Liver (tissue), 9 donors: ENCODE results near the gene UBE2L3. TPM values are rescaled to one million over a fixed set of nuclear protein-coding genes. Genes with fewer than 3 reads are reported as not detected.

Experiments
- DNase-seq: peaks from one replicate; pipeline ENCODE4 v3.0.0-alpha.2; 2017; ENCODE audit warnings: low spot score
- H3K27ac ChIP-seq, 2 donors: one replicate each; pipeline ENCODE4 v1.7.0; 2013; ENCODE audit warnings: inconsistent platforms in 2 of 2, low read length in 2 of 2, control low read depth in 1 of 2, low read depth in 1 of 2, mild to moderate bottlenecking in 1 of 2
- H3K27me3 ChIP-seq, 4 donors: one replicate each; pipeline versions ENCODE4 v1.6.1 to v1.7.0; 2013; ENCODE audit warnings: low read length in 3 of 4, inconsistent platforms in 1 of 4, mild to moderate bottlenecking in 1 of 4, moderate library complexity in 1 of 4; ENCODE audit not compliant: control insufficient read depth in 4 of 4, insufficient read depth in 4 of 4
- H3K36me3 ChIP-seq, 4 donors: one replicate each; pipeline versions ENCODE4 v1.6.1 to v1.7.0; 2013; ENCODE audit warnings: low read length in 3 of 4, mild to moderate bottlenecking in 3 of 4, low read depth in 1 of 4, moderate library complexity in 1 of 4; ENCODE audit not compliant: control insufficient read depth in 4 of 4, insufficient read depth in 3 of 4
- H3K4me1 ChIP-seq, 4 donors: one replicate each; pipeline versions ENCODE4 v1.6.1 to v1.7.0; 2013; ENCODE audit warnings: low read length in 3 of 4, mild to moderate bottlenecking in 3 of 4, moderate library complexity in 1 of 4; ENCODE audit not compliant: control insufficient read depth in 4 of 4, insufficient read depth in 4 of 4
- H3K4me3 ChIP-seq, 3 donors: one replicate each; pipeline versions ENCODE4 v1.6.1 to v1.7.0; 2013; ENCODE audit warnings: low read length in 3 of 3, control low read depth in 1 of 3, low read depth in 1 of 3, mild to moderate bottlenecking in 1 of 3
- H3K9ac ChIP-seq, 2 donors: one replicate each; pipeline ENCODE4 v1.7.0; 2013; ENCODE audit warnings: low read length in 2 of 2, mild to moderate bottlenecking in 2 of 2, moderate library complexity in 2 of 2, control low read depth in 1 of 2, low read depth in 1 of 2
- H3K9me3 ChIP-seq, 4 donors: one replicate each; pipeline versions ENCODE4 v1.6.1 to v1.7.0; 2013; ENCODE audit warnings: low read length in 3 of 4; ENCODE audit not compliant: control insufficient read depth in 4 of 4
- ATF3 ChIP-seq: IDR thresholded peaks from 2 replicates; pipeline ENCODE4 v1.6.1; 2016; ENCODE audit warnings: antibody characterized with exemption
- CTCF ChIP-seq: fragments of 150-350 bp; IDR thresholded peaks from 2 replicates; pipeline ENCODE4 v1.5.1; 2017; ENCODE audit warnings: improper control_type of control experiment, low read depth, low read length; ENCODE audit not compliant: missing input control
- EGR1 ChIP-seq, 2 donors: IDR thresholded peaks; 2 replicates each; pipeline ENCODE4 v1.6.1; 2016 to 2018; ENCODE audit warnings: antibody characterized with exemption in 2 of 2, low read depth in 2 of 2
- FOXA1 ChIP-seq: IDR thresholded peaks from 2 replicates; pipeline ENCODE4 v1.6.1; 2016; ENCODE audit warnings: antibody characterized with exemption
- FOXA2 ChIP-seq: IDR thresholded peaks from 2 replicates; pipeline ENCODE4 v1.6.1; 2016; ENCODE audit warnings: antibody characterized with exemption
- GABPA ChIP-seq, 2 donors: IDR thresholded peaks in 1 of 2; conservative IDR thresholded peaks in 1 of 2; 2 replicates each; pipeline ENCODE4 v1.6.1; 2016; ENCODE audit warnings: antibody characterized with exemption in 2 of 2, mild to moderate bottlenecking in 1 of 2, moderate library complexity in 1 of 2
- HNF4A ChIP-seq, 2 donors: conservative IDR thresholded peaks; 2 replicates each; pipeline ENCODE4 v1.6.1; 2016; ENCODE audit warnings: antibody characterized with exemption in 2 of 2, mild to moderate bottlenecking in 2 of 2
- HNF4G ChIP-seq: IDR thresholded peaks from 2 replicates; pipeline ENCODE4 v1.6.1; 2016; ENCODE audit warnings: antibody characterized with exemption
- JUND ChIP-seq, 2 donors: IDR thresholded peaks; 2 replicates each; pipeline ENCODE4 v1.6.1; 2016; ENCODE audit warnings: antibody characterized with exemption in 2 of 2
- MAX ChIP-seq: IDR thresholded peaks from 2 replicates; pipeline ENCODE4 v1.6.1; 2016; ENCODE audit warnings: antibody characterized with exemption
- NR2F2 ChIP-seq: IDR thresholded peaks from 2 replicates; pipeline ENCODE4 v1.6.1; 2016; ENCODE audit warnings: antibody characterized with exemption
- RAD21 ChIP-seq, 2 donors: IDR thresholded peaks; 2 replicates each; pipeline ENCODE4 v1.6.1; 2016; ENCODE audit warnings: antibody characterized with exemption in 2 of 2, mild to moderate bottlenecking in 2 of 2
- REST ChIP-seq: IDR thresholded peaks from 2 replicates; pipeline ENCODE4 v1.6.1; 2016; ENCODE audit warnings: antibody characterized with exemption, mild to moderate bottlenecking
- RXRA ChIP-seq, 2 donors: IDR thresholded peaks; 2 replicates each; pipeline ENCODE4 v1.6.1; 2017 to 2018; ENCODE audit warnings: antibody characterized with exemption in 2 of 2, mild to moderate bottlenecking in 1 of 2
- SP1 ChIP-seq: IDR thresholded peaks from 2 replicates; pipeline ENCODE4 v1.6.1; 2018; ENCODE audit warnings: antibody characterized with exemption, mild to moderate bottlenecking
- TAF1 ChIP-seq: conservative IDR thresholded peaks from 2 replicates; pipeline ENCODE4 v1.6.1; 2016; ENCODE audit warnings: antibody characterized with exemption, mild to moderate bottlenecking
- YY1 ChIP-seq: IDR thresholded peaks from 2 replicates; pipeline ENCODE4 v1.6.1; 2016; ENCODE audit warnings: antibody characterized with exemption, mild to moderate bottlenecking
- ZBTB33 ChIP-seq: IDR thresholded peaks from 2 replicates; pipeline ENCODE4 v1.6.1; 2016; ENCODE audit warnings: antibody characterized with exemption
- WGBS: extraction: QIAGEN DNeasy Blood & Tissue Kit; methylation state at CpG from one replicate; pipeline ENCODE4 v1.1.7; 2013; 5-methylcytosine and 5-hydroxymethylcytosine counted together
- polyA plus RNA-seq, 2 donors: library from polyadenylated mRNA; stranded (reverse) in 1 of 2; unstranded in 1 of 2; fragments of 200-250 nt in 1 of 2; fragments of >200 nt in 1 of 2; fragmentation: Nextera tagmentation in 1 of 2; extraction: Ambion mirVana in 1 of 2; gene quantifications; one replicate each; pipeline versions ENCODE4 v1.2.1 to v1.2.3, GENCODE V29; 2013 to 2015
- total RNA-seq, 2 donors: library from RNA; depleted of rRNA; stranded (reverse); fragments of >200 nt; gene quantifications; one replicate each; pipeline ENCODE4 v1.2.3, GENCODE V29; 2014
- donor health status: healthy.
- donor health status: healthy.
- donor health status: healthy.
- donor health status: healthy.
- donor health status: healthy.

Gene UBE2L3
- total and polyA plus RNA-seq, 4 donors = 14.3 to 33.4 (median 19.8) TPM

GRCh38 chr22:21570398-21570797 lies 2.9 kb downstream of the UBE2L3 start:
- no peak overlapping the region for H3K9ac ChIP-seq
- no peak overlapping the region for H3K4me3 ChIP-seq
- no peaks in the 10 kb centered on the region for H3K27me3 ChIP-seq
- no peaks in the 10 kb centered on the region for H3K9me3 ChIP-seq
- H3K27ac ChIP-seq = no peak overlapping the region
- WGBS = 67% methylated on average over 4 of the region's 4 CpGs
- H3K36me3 ChIP-seq = no peaks in the 10 kb centered on the region
- no peak for DNase-seq
- TF ChIP-seq SP1 (no peak), MAX (no peak), FOXA1 (no peak), REST (no peak), ATF3 (no peak), GABPA (IDR thresholded peaks at IDR 0.05 in 1 of 2, conservative IDR thresholded peaks at IDR 0.05 in 1 of 2) (no peak), HNF4G (no peak), RXRA (IDR thresholded peaks at IDR 0.05) (no peak), FOXA2 (no peak), NR2F2 (no peak), TAF1 (no peak), RAD21 (IDR thresholded peaks at IDR 0.05) (no peak), HNF4A (conservative IDR thresholded peaks at IDR 0.05) (no peak), ZBTB33 (no peak), EGR1 (IDR thresholded peaks at IDR 0.05; ENCODE audit: low read depth in 2 of 2) (no peak), YY1 (no peak)
- H3K4me1 ChIP-seq = peaks cover 11 to 55% (median 51%) of the 10 kb centered on the region in 4 donors

GRCh38 chr22:21571679-21572078 lies 4.2 kb downstream of the UBE2L3 start:
- TF ChIP-seq JUND (IDR thresholded peaks at IDR 0.05) (no peak), REST (no peak), CTCF (no peak), YY1 (no peak)
- peaks cover 11 to 55% (median 51%) of the 10 kb centered on the region in 4 donors for H3K4me1 ChIP-seq
- no peak overlapping the region for H3K27ac ChIP-seq
- H3K9ac ChIP-seq = no peak overlapping the region
- no peaks in the 10 kb centered on the region for H3K36me3 ChIP-seq
- WGBS = 91% methylated on average over 4 of the region's 4 CpGs
- DNase-seq = no peak
- no peak overlapping the region for H3K4me3 ChIP-seq
- H3K27me3 ChIP-seq = no peaks in the 10 kb centered on the region
- H3K9me3 ChIP-seq = no peaks in the 10 kb centered on the region
